ENCODE measurements around the gene PPIG. TPM values are rescaled to one million over a fixed set of nuclear protein-coding genes. Genes with fewer than 3 reads are reported as not detected.

PPIG gene
- total RNA-seq, 1 experiment from 2014 or later = 66.2 TPM

DNA sequence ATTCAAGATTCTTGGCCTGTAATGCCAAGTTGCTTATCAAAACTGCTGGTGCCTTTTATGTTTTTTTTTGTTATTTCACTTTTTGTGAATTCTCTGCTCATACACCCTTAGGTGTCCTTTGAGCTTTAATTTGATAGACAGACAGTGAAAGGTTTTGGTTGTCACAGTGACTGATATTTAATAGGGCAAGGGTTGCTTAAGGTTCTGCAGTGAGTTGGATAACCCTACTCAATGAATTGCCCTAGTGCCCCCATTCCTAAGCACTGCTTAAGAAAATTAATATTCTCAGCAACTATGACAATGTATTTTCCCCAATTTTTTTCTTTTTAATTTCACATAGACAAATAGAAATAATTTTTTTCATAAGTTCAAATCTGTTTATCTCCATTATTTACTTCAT, 15.4 kb downstream of the PPIG start:
- H2BK12ac ChIP-seq (ENCODE audit: insufficient read length, low read depth, low read length) = no peak overlapping the region
- no peak overlapping the region for H2BK120ac ChIP-seq (ENCODE audit: low read depth, low read length, poor library complexity, severe bottlenecking)
- H3K4me1 Mint-ChIP-seq = no peaks in the 10 kb centered on the region
- H3K4me3 Mint-ChIP-seq = no peak overlapping the region
- H3K27me3 ChIP-seq (ENCODE audit: insufficient read depth, low read length) = no peaks in the 10 kb centered on the region
- H3K14ac ChIP-seq (ENCODE audit: insufficient read depth, low read length) = no peak overlapping the region
- no peak overlapping the region for H3K27ac Mint-ChIP-seq
- no peak overlapping the region for H2AK5ac ChIP-seq (ENCODE audit: insufficient read length, low read length)
- peaks cover 8 to 12% (median 10%) of the 10 kb centered on the region in 3 experiments for H3K36me3 Mint-ChIP-seq (ENCODE audit: insufficient read depth in 1 of 3, low read depth in 3 of 3)
- no peak for DNase-seq
- H3K79me2 ChIP-seq (ENCODE audit: insufficient read depth, low read length) = peaks cover 17% of the 10 kb centered on the region; the same call in 1 of the 2 replicates
- H3K9ac ChIP-seq (ENCODE audit: extremely low read depth, insufficient read length, low read length) = no peak overlapping the region
- H2BK5ac ChIP-seq (ENCODE audit: insufficient read length, low read length) = no peak overlapping the region
- H2AFZ ChIP-seq (ENCODE audit: low read length) = no peak overlapping the region
- no peak overlapping the region for H2BK15ac ChIP-seq (ENCODE audit: low read depth, low read length)
- H4K5ac ChIP-seq (ENCODE audit: insufficient read length, low read depth, low read length) = no peak overlapping the region
- H4K91ac ChIP-seq (ENCODE audit: insufficient read length, low read depth, low read length) = no peak overlapping the region
- TF ChIP-seq, protein P1, sequence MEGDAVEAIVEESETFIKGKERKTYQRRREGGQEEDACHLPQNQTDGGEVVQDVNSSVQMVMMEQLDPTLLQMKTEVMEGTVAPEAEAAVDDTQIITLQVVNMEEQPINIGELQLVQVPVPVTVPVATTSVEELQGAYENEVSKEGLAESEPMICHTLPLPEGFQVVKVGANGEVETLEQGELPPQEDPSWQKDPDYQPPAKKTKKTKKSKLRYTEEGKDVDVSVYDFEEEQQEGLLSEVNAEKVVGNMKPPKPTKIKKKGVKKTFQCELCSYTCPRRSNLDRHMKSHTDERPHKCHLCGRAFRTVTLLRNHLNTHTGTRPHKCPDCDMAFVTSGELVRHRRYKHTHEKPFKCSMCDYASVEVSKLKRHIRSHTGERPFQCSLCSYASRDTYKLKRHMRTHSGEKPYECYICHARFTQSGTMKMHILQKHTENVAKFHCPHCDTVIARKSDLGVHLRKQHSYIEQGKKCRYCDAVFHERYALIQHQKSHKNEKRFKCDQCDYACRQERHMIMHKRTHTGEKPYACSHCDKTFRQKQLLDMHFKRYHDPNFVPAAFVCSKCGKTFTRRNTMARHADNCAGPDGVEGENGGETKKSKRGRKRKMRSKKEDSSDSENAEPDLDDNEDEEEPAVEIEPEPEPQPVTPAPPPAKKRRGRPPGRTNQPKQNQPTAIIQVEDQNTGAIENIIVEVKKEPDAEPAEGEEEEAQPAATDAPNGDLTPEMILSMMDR (conservative IDR thresholded peaks at IDR 0.05) = no peak
- H3K27ac ChIP-seq (ENCODE audit: insufficient read length, low read depth, low read length) = no peak overlapping the region
- H3K18ac ChIP-seq (ENCODE audit: insufficient read length, low read depth, low read length) = no peak overlapping the region
- peaks cover 8% of the 10 kb centered on the region for H3K79me1 ChIP-seq (ENCODE audit: insufficient read depth, low read depth, low read length, poor library complexity, severe bottlenecking)
- no peak overlapping the region for H3T11ph ChIP-seq (ENCODE audit: low read length)
- no peak overlapping the region for H3K4me2 ChIP-seq (ENCODE audit: insufficient read depth, insufficient read length, low read length)
- H3K4me1 ChIP-seq (ENCODE audit: insufficient read depth, low read length) = no peaks in the 10 kb centered on the region
- H3K4ac ChIP-seq (ENCODE audit: low read depth, low read length) = no peak overlapping the region
- H3K56ac ChIP-seq (ENCODE audit: insufficient read length, low read depth, low read length) = no peak overlapping the region
- H3K27me3 Mint-ChIP-seq (ENCODE audit: low read depth) = no peaks in the 10 kb centered on the region
- H2BK20ac ChIP-seq (ENCODE audit: low read depth, low read length, poor library complexity, severe bottlenecking) = no peak overlapping the region
- no peaks in the 10 kb centered on the region for H3K9me3 Mint-ChIP-seq
- H3K23me2 ChIP-seq (ENCODE audit: insufficient read length, low read depth, low read length, poor library complexity, severe bottlenecking) = no peaks in the 10 kb centered on the region
- H4K20me1 ChIP-seq (ENCODE audit: control insufficient read depth, insufficient read depth, insufficient read length) = no peaks in the 10 kb centered on the region
- H3K23ac ChIP-seq (ENCODE audit: insufficient read length, low read depth, low read length) = no peak overlapping the region
- no peak overlapping the region for H4K8ac ChIP-seq (replicated peaks; ENCODE audit: insufficient read length, low read depth, low read length)
- H3K9me3 ChIP-seq (ENCODE audit: control insufficient read depth, low read depth, low read length) = no peaks in the 10 kb centered on the region
